Measurements from ENCODE around the gene PRKCE. TPM values are rescaled to one million over a fixed set of nuclear protein-coding genes. Genes with fewer than 3 reads are reported as not detected.

Gene PRKCE
- total RNA-seq, 1 donor from 2014 or later, result 23.6 TPM

GRCh38 chr2:45929674-45930395 is 278.4 kb downstream of the PRKCE start:
- no peak for DNase-seq (ENCODE audit: low read depth in 2 of 2)

- DNase-seq (ENCODE audit: low read depth in 2 of 2), result peak in 1 of 2 donors; percentile 31
Measured at GRCh38 chr2:45930396-45930792, 278.9 kb downstream of the PRKCE start.

- DNase-seq (ENCODE audit: low read depth in 2 of 2), result peak in 1 of 2 donors; percentile 24
Measured at GRCh38 chr2:45932278-45932975, 281.0 kb downstream of the PRKCE start.

GRCh38 chr2:45935791-45936622 is 284.5 kb downstream of the PRKCE start:
- peak; percentile 85 to 95 for DNase-seq (ENCODE audit: low read depth in 2 of 2)

- DNase-seq (ENCODE audit: low read depth in 2 of 2), result no peak
Measured at GRCh38 chr2:45936623-45936979, 285.1 kb downstream of the PRKCE start.

GRCh38 chr2:45937990-45938389 is 286.5 kb downstream of the PRKCE start:
- no peak for DNase-seq (ENCODE audit: low read depth in 2 of 2)

- peak; percentile 62 to 91 for DNase-seq (ENCODE audit: low read depth in 2 of 2)
Measured at GRCh38 chr2:45938649-45939511, 287.4 kb downstream of the PRKCE start.

- DNase-seq (ENCODE audit: low read depth in 2 of 2), result no peak
Measured at GRCh38 chr2:45941531-45942236, 290.2 kb downstream of the PRKCE start.

GRCh38 chr2:45942237-45942738 is 290.8 kb downstream of the PRKCE start:
- peak; percentile 14 to 80 for DNase-seq (ENCODE audit: low read depth in 2 of 2)

- DNase-seq (ENCODE audit: low read depth in 2 of 2), result no peak
Measured at GRCh38 chr2:45943219-45944044, 292.0 kb downstream of the PRKCE start.

GRCh38 chr2:45944074-45944473 is 292.6 kb downstream of the PRKCE start:
- DNase-seq (ENCODE audit: low read depth in 2 of 2), result peak; percentile 22 to 73

- no peak for DNase-seq (ENCODE audit: low read depth in 2 of 2)
Measured at GRCh38 chr2:45945302-45945717, 293.8 kb downstream of the PRKCE start.

- peak in 1 of 2 donors; percentile 42 for DNase-seq (ENCODE audit: low read depth in 2 of 2)
Measured at GRCh38 chr2:45946023-45946422, 294.5 kb downstream of the PRKCE start.

GRCh38 chr2:45950606-45951005 is 299.1 kb downstream of the PRKCE start:
- DNase-seq (ENCODE audit: low read depth in 2 of 2), result no peak

- DNase-seq (ENCODE audit: low read depth in 2 of 2), result no peak
Measured at GRCh38 chr2:45951025-45951727, 299.7 kb downstream of the PRKCE start.

GRCh38 chr2:45952591-45952990 is 301.1 kb downstream of the PRKCE start:
- DNase-seq (ENCODE audit: low read depth in 2 of 2), result no peak

GRCh38 chr2:45953376-45954027 is 302.0 kb downstream of the PRKCE start:
- no peak for DNase-seq (ENCODE audit: low read depth in 2 of 2)

GRCh38 chr2:45954233-45954850 is 302.9 kb downstream of the PRKCE start:
- DNase-seq (ENCODE audit: low read depth in 2 of 2), result no peak
